GM10266 (cell line): ENCODE measurements around the gene KIF18B.
"Not testable (repeated sequence)": the region's sequence is repeated elsewhere in the genome, so short reads cannot be mapped to it uniquely, and the experiment has no call there.

ENCODE experiments used
- DNase-seq: peaks from one replicate; pipeline ENCODE4 v3.0.0; 2012; ENCODE audit errors: extremely low spot score
- TF ChIP-seq, protein P1 (sequence below): IDR thresholded peaks from 2 replicates; pipeline ENCODE4 v1.5.1; 2012; ENCODE audit warnings: mild to moderate bottlenecking, low read depth; ENCODE audit not compliant: control insufficient read depth, insufficient read depth; ENCODE audit errors: missing control alignments

KIF18B gene

DNA sequence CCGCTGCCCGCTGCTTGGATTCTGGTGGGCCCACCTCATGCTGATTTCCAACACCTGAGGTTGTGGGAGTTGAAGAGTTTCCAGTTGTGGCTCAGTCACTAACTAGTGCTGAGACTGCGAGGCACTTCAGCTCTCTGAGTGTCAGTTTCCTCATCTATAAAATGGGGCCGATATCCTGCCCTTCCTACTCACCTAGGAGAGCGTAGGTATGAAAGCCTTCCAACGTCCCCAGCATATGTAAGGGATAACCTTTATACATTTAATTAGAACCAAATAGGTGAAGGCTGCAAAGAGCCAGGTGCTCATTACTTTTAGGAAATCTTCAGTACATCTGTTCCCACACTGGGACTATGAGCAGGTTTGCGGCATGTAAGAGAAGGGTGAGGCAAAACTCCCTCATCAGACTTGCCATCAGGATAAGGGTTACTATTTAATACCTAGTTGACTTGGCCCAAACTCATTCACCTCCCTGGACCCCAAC is 782 bp upstream of the KIF18B start:
- TF ChIP-seq, protein P1, sequence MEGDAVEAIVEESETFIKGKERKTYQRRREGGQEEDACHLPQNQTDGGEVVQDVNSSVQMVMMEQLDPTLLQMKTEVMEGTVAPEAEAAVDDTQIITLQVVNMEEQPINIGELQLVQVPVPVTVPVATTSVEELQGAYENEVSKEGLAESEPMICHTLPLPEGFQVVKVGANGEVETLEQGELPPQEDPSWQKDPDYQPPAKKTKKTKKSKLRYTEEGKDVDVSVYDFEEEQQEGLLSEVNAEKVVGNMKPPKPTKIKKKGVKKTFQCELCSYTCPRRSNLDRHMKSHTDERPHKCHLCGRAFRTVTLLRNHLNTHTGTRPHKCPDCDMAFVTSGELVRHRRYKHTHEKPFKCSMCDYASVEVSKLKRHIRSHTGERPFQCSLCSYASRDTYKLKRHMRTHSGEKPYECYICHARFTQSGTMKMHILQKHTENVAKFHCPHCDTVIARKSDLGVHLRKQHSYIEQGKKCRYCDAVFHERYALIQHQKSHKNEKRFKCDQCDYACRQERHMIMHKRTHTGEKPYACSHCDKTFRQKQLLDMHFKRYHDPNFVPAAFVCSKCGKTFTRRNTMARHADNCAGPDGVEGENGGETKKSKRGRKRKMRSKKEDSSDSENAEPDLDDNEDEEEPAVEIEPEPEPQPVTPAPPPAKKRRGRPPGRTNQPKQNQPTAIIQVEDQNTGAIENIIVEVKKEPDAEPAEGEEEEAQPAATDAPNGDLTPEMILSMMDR: no peak
- DNase-seq: no peak

DNA sequence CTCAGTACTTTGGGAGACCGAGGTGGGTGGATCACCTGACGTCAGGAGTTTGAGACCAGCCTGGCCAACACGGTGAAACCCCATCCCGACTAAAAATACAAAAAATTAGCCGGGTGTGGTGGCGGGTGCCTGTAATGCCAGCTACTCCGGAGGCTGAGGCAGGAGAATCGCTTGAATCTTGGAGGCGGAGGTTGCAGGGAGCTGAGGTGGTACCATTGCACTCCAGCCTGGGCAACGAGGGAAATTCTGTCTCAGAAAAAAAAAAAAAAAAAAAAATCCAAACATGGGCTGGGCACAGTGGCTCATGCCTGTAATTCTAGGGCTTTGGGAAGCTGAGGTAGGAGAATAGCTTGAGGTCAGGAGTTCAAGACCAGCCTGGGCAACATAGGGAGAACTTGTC is 1.9 kb downstream of the KIF18B start:
- DNase-seq: not testable (repeated sequence)

- DNase-seq: no peak
- TF ChIP-seq, protein P1: no peak
Observed at GRCh38 chr17:44942456-44942855, 5.1 kb downstream of the KIF18B start.

DNA sequence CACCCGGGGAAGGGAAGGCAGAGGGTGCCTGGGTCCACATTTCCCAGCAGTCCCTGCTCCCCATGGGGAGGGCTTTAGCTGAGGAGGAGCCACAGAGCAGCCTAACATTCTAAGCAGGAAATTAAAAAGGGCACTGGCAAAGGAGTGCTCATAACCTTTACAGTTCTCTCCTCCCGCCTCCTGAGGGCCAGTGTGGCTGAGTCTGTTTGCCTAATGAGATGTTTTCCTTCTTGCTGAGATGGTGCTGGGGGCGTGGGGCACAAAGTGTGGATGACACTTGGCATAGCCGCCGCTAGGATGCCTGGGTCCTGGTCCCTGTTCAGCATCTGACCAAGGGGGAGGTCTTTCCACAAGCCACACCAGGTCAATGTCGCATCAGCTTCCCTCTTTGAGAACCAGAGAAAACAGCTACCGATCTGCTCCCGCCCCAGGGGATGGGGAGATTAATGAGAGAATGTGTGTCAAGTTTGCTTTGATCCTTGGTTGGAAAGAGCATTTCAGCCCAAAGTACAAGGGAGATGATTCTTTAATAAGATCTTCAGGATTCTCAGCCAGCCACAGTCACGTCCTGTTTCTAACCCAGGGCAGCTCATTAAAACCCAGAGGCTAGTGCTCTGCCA is 5.8 kb downstream of the KIF18B start:
- no peak for DNase-seq
- TF ChIP-seq, protein P1: no peak

GRCh38 chr17:44940768-44941167 is 6.8 kb downstream of the KIF18B start:
- TF ChIP-seq, protein P1: no peak
- DNase-seq: no peak

DNA sequence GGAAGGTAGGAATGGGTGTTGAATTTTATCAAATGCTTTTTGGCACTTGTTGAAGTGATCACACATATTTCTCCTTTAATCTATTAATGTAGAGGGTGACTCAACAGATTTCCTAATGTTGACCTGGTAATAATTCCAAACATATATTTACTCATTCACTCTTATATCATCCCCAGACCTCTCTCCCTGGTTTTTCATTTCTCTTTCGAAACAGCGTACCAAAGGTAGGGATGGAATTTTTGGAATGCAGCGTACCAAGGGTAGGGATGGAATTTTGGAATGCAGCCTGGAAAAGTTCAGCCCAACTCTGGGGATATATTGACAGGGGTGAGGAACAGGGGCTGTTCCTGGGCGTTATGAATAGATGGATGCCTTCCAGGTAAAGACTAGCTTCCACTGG is 7.3 kb downstream of the KIF18B start:
- DNase-seq: no peak
- TF ChIP-seq, protein P1: no peak

DNA sequence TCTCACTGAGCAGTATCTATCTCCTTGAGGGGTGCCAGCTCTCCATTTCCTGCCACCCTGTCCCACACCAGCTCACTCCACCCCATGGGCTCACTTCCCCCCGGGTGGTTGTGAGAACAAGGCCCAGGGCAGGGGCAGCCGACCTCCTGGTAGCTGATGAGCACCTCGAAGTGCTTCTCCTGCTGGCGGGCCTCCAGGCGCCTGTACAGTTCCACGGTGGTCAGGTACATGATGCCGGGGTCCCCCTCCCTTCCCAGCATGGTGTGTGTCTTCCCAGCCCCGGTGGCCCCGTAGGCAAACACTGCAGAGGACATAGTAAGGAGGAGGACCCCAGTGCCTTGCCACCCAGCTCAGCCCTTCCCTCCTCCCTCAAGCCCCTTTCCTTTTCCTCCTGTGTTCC is 12.5 kb downstream of the KIF18B start:
- DNase-seq: no peak
- TF ChIP-seq, protein P1: no peak

DNA sequence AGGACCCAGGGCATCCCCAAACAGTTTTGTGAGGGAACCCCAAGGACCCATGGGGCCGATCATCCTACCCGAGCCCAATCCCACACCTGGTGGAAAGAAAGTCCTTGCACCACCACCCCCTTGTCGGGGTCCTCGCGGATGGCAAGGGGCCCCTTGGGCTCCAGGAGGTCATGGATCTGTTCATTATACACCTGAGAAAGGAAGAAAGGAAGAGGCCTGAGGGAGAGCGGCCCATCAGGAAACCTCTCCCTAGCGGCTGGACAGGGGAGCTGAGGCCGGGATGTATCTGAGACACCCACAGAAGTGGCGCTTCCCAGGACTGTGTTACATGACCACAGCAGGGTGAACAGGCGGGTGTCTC is 12.8 kb downstream of the KIF18B start:
- TF ChIP-seq, protein P1: no peak
- no peak for DNase-seq
